Small intestine (tissue), 7 donors: ENCODE measurements around the gene CHN2. TPM values are rescaled to one million over a fixed set of nuclear protein-coding genes. Genes with fewer than 3 reads are reported as not detected.

Experiments used
- DNase-seq, 2 donors: peaks; one replicate each; pipeline versions ENCODE4 v3.0.0 to v3.0.0-alpha.2; 2013
- FAIRE-seq: peaks from 2 replicates; lab custom pipeline; 2012; peaks lifted over from hg19 to GRCh38; lab: Jason Lieb, UNC
- H3K27ac ChIP-seq, 3 donors: one replicate each; pipeline ENCODE4 v1.5.1; 2013; ENCODE audit warnings: low read length in 2 of 3, mild to moderate bottlenecking in 2 of 3, control low read depth in 1 of 3, inconsistent platforms in 1 of 3, low read depth in 1 of 3, moderate library complexity in 1 of 3
- H3K27me3 ChIP-seq, 3 donors: one replicate each; pipeline ENCODE4 v1.6.1; 2013; ENCODE audit warnings: low read length in 3 of 3, inconsistent platforms in 1 of 3; ENCODE audit not compliant: control insufficient read depth in 3 of 3, insufficient read depth in 3 of 3
- H3K36me3 ChIP-seq, 3 donors: one replicate each; pipeline ENCODE4 v1.6.1; 2013; ENCODE audit warnings: low read length in 3 of 3, inconsistent platforms in 1 of 3, low read depth in 1 of 3, mild to moderate bottlenecking in 1 of 3, moderate library complexity in 1 of 3; ENCODE audit not compliant: control insufficient read depth in 3 of 3, insufficient read depth in 2 of 3
- H3K4me1 ChIP-seq, 3 donors: one replicate each; pipeline ENCODE4 v1.6.1; 2013; ENCODE audit warnings: low read length in 2 of 3, inconsistent platforms in 1 of 3, low read depth in 1 of 3, mild to moderate bottlenecking in 1 of 3, moderate library complexity in 1 of 3; ENCODE audit not compliant: control insufficient read depth in 3 of 3, insufficient read depth in 2 of 3
- H3K4me3 ChIP-seq, 3 donors: one replicate each; pipeline ENCODE4 v1.5.1; 2013; ENCODE audit warnings: low read length in 3 of 3, control low read depth in 1 of 3, inconsistent platforms in 1 of 3, low read depth in 1 of 3, mild to moderate bottlenecking in 1 of 3, moderate library complexity in 1 of 3
- H3K9me3 ChIP-seq, 2 donors: one replicate each; pipeline ENCODE4 v1.6.1; 2013; ENCODE audit warnings: low read depth in 1 of 2, low read length in 1 of 2; ENCODE audit not compliant: control insufficient read depth in 2 of 2, insufficient read depth in 1 of 2
- WGBS, 3 donors: extraction: QIAGEN DNeasy Blood & Tissue Kit; methylation state at CpG; one replicate each; pipeline ENCODE4 v1.1.7; 2013; 5-methylcytosine and 5-hydroxymethylcytosine counted together
- polyA plus RNA-seq, 4 donors: library from polyadenylated mRNA; stranded (reverse) in 3 of 4; unstranded in 1 of 4; fragments of 200-250 nt in 3 of 4; fragments of 120-200 nt in 1 of 4; gene quantifications; one replicate each; pipeline versions ENCODE4 v1.2.1 to v1.2.3, GENCODE V29; 2013
- donor health status: healthy with polysubstance abuse.
- donor health status: control.
- donor health status: control.
- donor health status: Bipolar disorder and iron deficiency.
- donor health status: healthy.

The CHN2 gene
- polyA plus RNA-seq, 4 donors: 22.3 to 124 (median 45.2) TPM

- FAIRE-seq: no peak
Measured at GRCh38 chr7:29311314-29311713, 116.7 kb downstream of the CHN2 start.

GRCh38 chr7:29314148-29314547, 119.6 kb downstream of the CHN2 start:
- no peak overlapping the region for H3K4me3 ChIP-seq
- 87 to 90% (median 89%) methylated on average over 1 of the region's 1 CpG for WGBS, 3 donors
- H3K4me1 ChIP-seq: no peaks in the 10 kb centered on the region
- H3K27ac ChIP-seq: no peak overlapping the region
- no peaks in the 10 kb centered on the region for H3K36me3 ChIP-seq
- DNase-seq (no peak), FAIRE-seq (no peak)
- H3K9me3 ChIP-seq: peaks cover 0 to 3% of the 10 kb centered on the region in 2 donors
- no peaks in the 10 kb centered on the region for H3K27me3 ChIP-seq

More at GRCh38 chr7:29311314-29311713, 116.7 kb downstream of the CHN2 start:
- WGBS, 3 donors: 92 to 96% (median 94%) methylated on average over 3 of the region's 3 CpGs
- no peak overlapping the region for H3K27ac ChIP-seq
- no peak overlapping the region for H3K4me3 ChIP-seq
- no peak for DNase-seq
- H3K4me1 ChIP-seq: no peaks in the 10 kb centered on the region
- no peaks in the 10 kb centered on the region for H3K27me3 ChIP-seq
- H3K9me3 ChIP-seq: peaks cover 0 to 3% of the 10 kb centered on the region in 2 donors
- no peaks in the 10 kb centered on the region for H3K36me3 ChIP-seq

- Histone ChIP-seq H3K27ac (no peak overlapping the region), H3K36me3 (no peaks in the 10 kb centered on the region), H3K9me3 (peaks cover 0 to 3% of the 10 kb centered on the region in 2 donors), H3K4me3 (no peak overlapping the region), H3K27me3 (no peaks in the 10 kb centered on the region), H3K4me1 (peaks cover 0 to 2% (median 0%) of the 10 kb centered on the region in 3 donors)
- DNase-seq (no peak), FAIRE-seq (no peak)
- 84 to 93% (median 88%) methylated on average over 3 of the region's 3 CpGs for WGBS, 3 donors
Measured at GRCh38 chr7:29315122-29315891, 120.7 kb downstream of the CHN2 start.

GRCh38 chr7:29315892-29316270, 121.3 kb downstream of the CHN2 start:
- Histone ChIP-seq H3K27me3 (no peaks in the 10 kb centered on the region), H3K36me3 (no peaks in the 10 kb centered on the region), H3K4me3 (no peak overlapping the region), H3K27ac (no peak overlapping the region), H3K4me1 (peaks cover 0 to 2% (median 0%) of the 10 kb centered on the region in 3 donors), H3K9me3 (no peaks in the 10 kb centered on the region)
- no peak for FAIRE-seq
- WGBS, 3 donors: 95 to 98% (median 97%) methylated on average over 2 of the region's 2 CpGs
- no peak for DNase-seq

GRCh38 chr7:29316926-29317325, 122.4 kb downstream of the CHN2 start:
- DNase-seq (no peak), FAIRE-seq (no peak)
- Histone ChIP-seq H3K9me3 (no peaks in the 10 kb centered on the region), H3K27ac (no peak overlapping the region), H3K36me3 (no peaks in the 10 kb centered on the region), H3K4me3 (no peak overlapping the region), H3K27me3 (no peaks in the 10 kb centered on the region), H3K4me1 (peaks cover 0 to 2% (median 0%) of the 10 kb centered on the region in 3 donors)
- 66 to 78% (median 69%) methylated on average over 3 of the region's 3 CpGs for WGBS, 3 donors

GRCh38 chr7:29318853-29319718, 124.5 kb downstream of the CHN2 start:
- WGBS, 3 donors: 80 to 86% (median 85%) methylated on average over 9 of the region's 9 CpGs
- peaks cover 0 to 2% (median 0%) of the 10 kb centered on the region in 3 donors for H3K4me1 ChIP-seq
- no peak overlapping the region for H3K4me3 ChIP-seq
- no peaks in the 10 kb centered on the region for H3K27me3 ChIP-seq
- DNase-seq: no peak
- H3K36me3 ChIP-seq: no peaks in the 10 kb centered on the region
- FAIRE-seq: no peak
- H3K9me3 ChIP-seq: no peaks in the 10 kb centered on the region
- H3K27ac ChIP-seq: no peak overlapping the region

- 54 to 66% (median 65%) methylated on average over 10 of the region's 10 CpGs for WGBS, 3 donors
- H3K4me3 ChIP-seq: no peak overlapping the region
- no peaks in the 10 kb centered on the region for H3K36me3 ChIP-seq
- FAIRE-seq (no peak), DNase-seq (no peak)
- no peaks in the 10 kb centered on the region for H3K27me3 ChIP-seq
- no peaks in the 10 kb centered on the region for H3K9me3 ChIP-seq
- H3K27ac ChIP-seq: no peak overlapping the region
- H3K4me1 ChIP-seq: peaks cover 0 to 2% (median 0%) of the 10 kb centered on the region in 3 donors
Measured at GRCh38 chr7:29319719-29320521, 125.3 kb downstream of the CHN2 start.

- Histone ChIP-seq H3K4me1 (peaks cover 0 to 6% (median 4%) of the 10 kb centered on the region in 3 donors), H3K4me3 (no peak overlapping the region), H3K27me3 (no peaks in the 10 kb centered on the region), H3K36me3 (no peaks in the 10 kb centered on the region), H3K27ac (no peak overlapping the region), H3K9me3 (no peaks in the 10 kb centered on the region)
- 85 to 95% (median 90%) methylated on average over 2 of the region's 2 CpGs for WGBS, 3 donors
- DNase-seq (no peak), FAIRE-seq (no peak)
Measured at GRCh38 chr7:29320577-29320976, 126.0 kb downstream of the CHN2 start.
